GM19455 (cell line): Measurements from ENCODE around the gene GPR37L1.
"Not testable (repeated sequence)": the region's sequence is repeated elsewhere in the genome, so short reads cannot be mapped to it uniquely, and the experiment has no call there.

Experiments
- ATAC-seq: cut with Tn5 transposase; IDR thresholded peaks from one replicate; pipeline ENCODE4 v1.9.1; 2021; ENCODE audit not compliant: unreplicated experiment

The GPR37L1 gene

GRCh38 chr1:202167054-202167453 is 44.3 kb downstream of the GPR37L1 start:
- not testable (repeated sequence) for ATAC-seq

GRCh38 chr1:202167708-202168415 is 45.1 kb downstream of the GPR37L1 start:
- ATAC-seq: no peak

GRCh38 chr1:202168861-202169260 is 46.1 kb downstream of the GPR37L1 start:
- ATAC-seq: no peak

- no peak for ATAC-seq
Observed at GRCh38 chr1:202170726-202171125, 48.0 kb downstream of the GPR37L1 start.

- no peak for ATAC-seq
Observed at GRCh38 chr1:202171292-202172014, 48.7 kb downstream of the GPR37L1 start.

- no peak for ATAC-seq
Observed at GRCh38 chr1:202172015-202172355, 49.3 kb downstream of the GPR37L1 start.

GRCh38 chr1:202173993-202174392 is 51.3 kb downstream of the GPR37L1 start:
- no peak for ATAC-seq

GRCh38 chr1:202176949-202177927 is 54.5 kb downstream of the GPR37L1 start:
- ATAC-seq: no peak

- ATAC-seq: no peak
Observed at GRCh38 chr1:202179828-202180750, 57.4 kb downstream of the GPR37L1 start.

GRCh38 chr1:202180751-202181139 is 58.0 kb downstream of the GPR37L1 start:
- not testable (repeated sequence) for ATAC-seq

- ATAC-seq: no peak
Observed at GRCh38 chr1:202181586-202181985, 58.9 kb downstream of the GPR37L1 start.

- ATAC-seq: no peak
Observed at GRCh38 chr1:202182040-202182877, 59.5 kb downstream of the GPR37L1 start.
